Measurements from ENCODE around the gene ZNF564.
A peak's percentile ranks its signal among the peaks of the same experiment; 100 is the strongest.
"Not testable (repeated sequence)": the region's sequence is repeated elsewhere in the genome, so short reads cannot be mapped to it uniquely, and the experiment has no call there.

The ZNF564 gene

GRCh38 chr19:12496480-12496879 lies 54.8 kb downstream of the ZNF564 start:
- no peak for DNase-seq

- peak; percentile 92 to 94 for DNase-seq
Measured at GRCh38 chr19:12495002-12495802, 56.1 kb downstream of the ZNF564 start.

GRCh38 chr19:12494260-12494860 lies 56.9 kb downstream of the ZNF564 start:
- no peak for DNase-seq

GRCh38 chr19:12486265-12486783 lies 65.0 kb downstream of the ZNF564 start:
- DNase-seq: not testable (repeated sequence)

- no peak for DNase-seq
Measured at GRCh38 chr19:12485571-12485970, 65.7 kb downstream of the ZNF564 start.

GRCh38 chr19:12485052-12485416 lies 66.2 kb downstream of the ZNF564 start:
- DNase-seq: no peak

- peak; percentile 90 to 91 for DNase-seq
Measured at GRCh38 chr19:12484371-12485051, 66.8 kb downstream of the ZNF564 start, which contains the start of gene ZNF709. TSS of gene ZNF709 (minus strand) at chr19:12484816. CDS start at chr19:12484657, 159 bp downstream.

- DNase-seq: no peak
Measured at GRCh38 chr19:12484011-12484370, 67.3 kb downstream of the ZNF564 start.

- no peak for DNase-seq
Measured at GRCh38 chr19:12482509-12482886, 68.8 kb downstream of the ZNF564 start.

- DNase-seq: no peak
Measured at GRCh38 chr19:12481781-12482508, 69.3 kb downstream of the ZNF564 start.

- DNase-seq: no peak
Measured at GRCh38 chr19:12478234-12478941, 72.9 kb downstream of the ZNF564 start.
